Activated naive CD8-positive, alpha-beta T cell treated with anti-CD3 and anti-CD28 coated beads, Interleukin-2, amount 50 U/mL, for 16 hours (primary cell): ENCODE data around the gene MRPS27.

Experiments used
- DNase-seq: peaks from one replicate; pipeline ENCODE4 v3.0.0-alpha.2; 2020; ENCODE audit warnings: low read depth, low spot score

The MRPS27 gene

GRCh38 chr5:72265032-72265877, 54.8 kb downstream of the MRPS27 start:
- DNase-seq = no peak

GRCh38 chr5:72256536-72256935, 63.5 kb downstream of the MRPS27 start:
- DNase-seq = no peak

GRCh38 chr5:72255670-72256069, 64.4 kb downstream of the MRPS27 start:
- DNase-seq = no peak

GRCh38 chr5:72255237-72255636, 64.8 kb downstream of the MRPS27 start:
- no peak for DNase-seq

- DNase-seq = no peak
Observed at GRCh38 chr5:72252574-72253155, 67.4 kb downstream of the MRPS27 start.

- DNase-seq = no peak
Observed at GRCh38 chr5:72252008-72252407, 68.0 kb downstream of the MRPS27 start.

GRCh38 chr5:72251386-72251785, 68.7 kb downstream of the MRPS27 start:
- DNase-seq = no peak

GRCh38 chr5:72248410-72248981, 71.5 kb downstream of the MRPS27 start:
- DNase-seq = no peak

- DNase-seq = no peak
Observed at GRCh38 chr5:72246954-72247442, 73.0 kb downstream of the MRPS27 start.

- DNase-seq = no peak
Observed at GRCh38 chr5:72245951-72246532, 74.0 kb downstream of the MRPS27 start.

- DNase-seq = no peak
Observed at GRCh38 chr5:72245546-72245945, 74.5 kb downstream of the MRPS27 start.

- no peak for DNase-seq
Observed at GRCh38 chr5:72244862-72245371, 75.1 kb downstream of the MRPS27 start.

- no peak for DNase-seq
Observed at GRCh38 chr5:72243706-72244105, 76.3 kb downstream of the MRPS27 start.

- no peak for DNase-seq
Observed at GRCh38 chr5:72242796-72243475, 77.1 kb downstream of the MRPS27 start.

- no peak for DNase-seq
Observed at GRCh38 chr5:72241346-72242003, 78.6 kb downstream of the MRPS27 start.

- DNase-seq = no peak
Observed at GRCh38 chr5:72238712-72239445, 81.2 kb downstream of the MRPS27 start.

GRCh38 chr5:72237879-72238278, 82.2 kb downstream of the MRPS27 start:
- no peak for DNase-seq

GRCh38 chr5:72237415-72237814, 82.6 kb downstream of the MRPS27 start:
- DNase-seq = no peak

- DNase-seq = no peak
Observed at GRCh38 chr5:72235725-72236124, 84.3 kb downstream of the MRPS27 start.

- no peak for DNase-seq
Observed at GRCh38 chr5:72234868-72235267, 85.2 kb downstream of the MRPS27 start.
